A673 (cell line): ENCODE measurements around the gene SPTLC3. TPM values are rescaled to one million over a fixed set of nuclear protein-coding genes. Genes with fewer than 3 reads are reported as not detected.

Experiments
- BruUV-seq: library from RNA; stranded (reverse); fragments of 400-500 nt; replicated peaks from 2 replicates; lab custom pipeline; 2021; lab: Mats Ljungman, UMichigan
- CTCF ChIA-PET: fragments of 300-600 bp; sonication (Branson Sonifier 250); formaldehyde crosslinking; loops from one replicate; lab custom pipeline; 2022; ENCODE audit warnings: antibody characterized with exemption; lab: Charles Lee
- POLR2A ChIA-PET: fragments of 300-600 bp; sonication (Branson Sonifier 250); formaldehyde crosslinking; loops from one replicate; lab custom pipeline; 2022; ENCODE audit warnings: antibody characterized with exemption; ENCODE audit not compliant: low non-redundant PET; lab: Charles Lee
- DNase-seq: peaks from one replicate; pipeline ENCODE4 v3.0.0-alpha.2; 2015; ENCODE audit warnings: low spot score
- H3K27ac ChIP-seq: fragments of 200-600 bp; sonication (generic); 2 replicates; pipeline ENCODE4 v1.5.1; 2016; ENCODE audit warnings: mixed run types, low read depth, mild to moderate bottlenecking, mixed read lengths, antibody characterized with exemption, low read length; ENCODE audit not compliant: poor library complexity, severe bottlenecking
- H3K27me3 ChIP-seq: fragments of 200-600 bp; sonication (generic); replicated peaks from 2 replicates; pipeline ENCODE4 v1.6.1; 2017; ENCODE audit warnings: mixed run types, low read depth, mild to moderate bottlenecking, mixed read lengths, antibody characterized with exemption, low read length; ENCODE audit not compliant: insufficient read depth, poor library complexity
- H3K36me3 ChIP-seq: fragments of 200-600 bp; sonication (generic); 2 replicates; pipeline ENCODE4 v1.6.1; 2016; ENCODE audit warnings: mixed run types, mild to moderate bottlenecking, mixed read lengths, antibody characterized with exemption, low read length; ENCODE audit not compliant: insufficient read depth, poor library complexity, severe bottlenecking
- H3K4me1 ChIP-seq: fragments of 200-600 bp; sonication (generic); 2 replicates; pipeline ENCODE4 v1.6.1; 2017; ENCODE audit warnings: mixed run types, mild to moderate bottlenecking, mixed read lengths, antibody characterized with exemption, low read length; ENCODE audit not compliant: insufficient read depth, poor library complexity, severe bottlenecking
- H3K4me3 ChIP-seq: fragments of 200-600 bp; sonication (generic); 2 replicates; pipeline ENCODE4 v1.5.1; 2016; ENCODE audit warnings: low read depth, mixed run types, mild to moderate bottlenecking, mixed read lengths, low read length; ENCODE audit not compliant: poor library complexity, severe bottlenecking
- H3K9me3 ChIP-seq: fragments of 200-600 bp; sonication (generic); 2 replicates; pipeline ENCODE4 v1.6.1; 2016; ENCODE audit warnings: mixed run types, low read depth, mild to moderate bottlenecking, mixed read lengths, antibody characterized with exemption, low read length; ENCODE audit not compliant: poor library complexity, severe bottlenecking
- EZH2 ChIP-seq: fragments of 200-600 bp; sonication (generic); IDR thresholded peaks from 2 replicates; pipeline ENCODE4 v1.6.1; 2017; ENCODE audit warnings: borderline replicate concordance, low read depth, mild to moderate bottlenecking, mixed read lengths, antibody characterized with exemption, low read length; ENCODE audit not compliant: poor library complexity, severe bottlenecking
- intact Hi-C: fragments of 100-400 bp; cut with micrococcal nuclease; formaldehyde crosslinking; loops from one replicate; pipeline ENCODE4 v1.10.0; 2022; ENCODE audit not compliant: unreplicated experiment
- total RNA-seq: library from RNA; stranded (reverse); gene quantifications from 2 replicates; pipeline ENCODE4 v1.2.3, GENCODE V29; 2021
- TF ChIP-seq, protein P1 (sequence below): fragments of 300-800, 200-600 bp; sonication (generic); conservative IDR thresholded peaks from 2 replicates; pipeline ENCODE4 v1.5.1; 2017; ENCODE audit warnings: low read depth, mild to moderate bottlenecking, antibody characterized with exemption, low read length, moderate library complexity, mixed read lengths

Gene SPTLC3
- total RNA-seq, 1 experiment from 2014 or later: 0.06 TPM

GRCh38 chr20:12963416-12963815 is 45.4 kb upstream of the SPTLC3 start:
- H3K4me3 ChIP-seq: no peak overlapping the region
- intact Hi-C loops: no loop called here
- H3K4me1 ChIP-seq: no peaks in the 10 kb centered on the region
- ChIA-PET POLR2A (no interaction called here), CTCF (no interaction called here)
- no peak for TF ChIP-seq EZH2
- TF ChIP-seq, protein P1, sequence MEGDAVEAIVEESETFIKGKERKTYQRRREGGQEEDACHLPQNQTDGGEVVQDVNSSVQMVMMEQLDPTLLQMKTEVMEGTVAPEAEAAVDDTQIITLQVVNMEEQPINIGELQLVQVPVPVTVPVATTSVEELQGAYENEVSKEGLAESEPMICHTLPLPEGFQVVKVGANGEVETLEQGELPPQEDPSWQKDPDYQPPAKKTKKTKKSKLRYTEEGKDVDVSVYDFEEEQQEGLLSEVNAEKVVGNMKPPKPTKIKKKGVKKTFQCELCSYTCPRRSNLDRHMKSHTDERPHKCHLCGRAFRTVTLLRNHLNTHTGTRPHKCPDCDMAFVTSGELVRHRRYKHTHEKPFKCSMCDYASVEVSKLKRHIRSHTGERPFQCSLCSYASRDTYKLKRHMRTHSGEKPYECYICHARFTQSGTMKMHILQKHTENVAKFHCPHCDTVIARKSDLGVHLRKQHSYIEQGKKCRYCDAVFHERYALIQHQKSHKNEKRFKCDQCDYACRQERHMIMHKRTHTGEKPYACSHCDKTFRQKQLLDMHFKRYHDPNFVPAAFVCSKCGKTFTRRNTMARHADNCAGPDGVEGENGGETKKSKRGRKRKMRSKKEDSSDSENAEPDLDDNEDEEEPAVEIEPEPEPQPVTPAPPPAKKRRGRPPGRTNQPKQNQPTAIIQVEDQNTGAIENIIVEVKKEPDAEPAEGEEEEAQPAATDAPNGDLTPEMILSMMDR: no peak
- H3K27ac ChIP-seq: no peak overlapping the region
- no peaks in the 10 kb centered on the region for H3K9me3 ChIP-seq
- no TSS peak for BruUV-seq
- no peaks in the 10 kb centered on the region for H3K27me3 ChIP-seq
- no peaks in the 10 kb centered on the region for H3K36me3 ChIP-seq
- no peak for DNase-seq

DNA sequence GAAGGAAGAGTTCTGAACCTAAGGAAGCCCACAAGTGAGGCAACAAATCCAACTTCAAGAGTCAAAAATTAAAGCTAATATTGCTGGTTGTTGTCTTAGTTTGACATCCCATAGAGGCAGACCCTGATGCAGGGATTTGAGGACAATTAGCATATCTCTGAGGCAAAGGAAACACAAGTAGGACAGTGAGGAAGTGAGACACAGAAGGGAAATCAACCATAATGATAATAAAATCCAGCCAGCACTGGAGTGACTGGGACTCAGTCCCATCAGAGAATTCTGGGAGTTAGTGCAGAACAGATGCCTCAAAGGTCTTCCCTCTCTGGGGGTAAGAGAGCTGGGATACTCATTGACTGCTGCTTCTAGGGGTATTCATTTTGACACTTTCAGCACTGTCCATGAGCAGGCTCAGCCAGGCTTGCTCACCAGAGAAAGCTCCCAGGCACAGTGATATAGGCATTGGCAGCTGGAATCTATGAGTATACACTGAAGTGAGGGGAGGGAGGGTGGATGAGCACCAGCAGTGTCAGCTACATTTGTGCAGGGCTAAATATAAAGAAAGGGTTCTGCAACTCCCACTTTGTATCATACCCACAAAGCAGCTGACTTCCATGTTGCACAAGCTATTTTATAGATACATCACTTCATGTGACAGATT is 43.4 kb upstream of the SPTLC3 start:
- Histone ChIP-seq H3K27ac (no peak overlapping the region), H3K9me3 (no peaks in the 10 kb centered on the region), H3K36me3 (no peaks in the 10 kb centered on the region), H3K4me1 (no peaks in the 10 kb centered on the region), H3K4me3 (no peak overlapping the region), H3K27me3 (no peaks in the 10 kb centered on the region)
- POLR2A ChIA-PET: no interaction called here
- TF ChIP-seq EZH2: no peak
- TF ChIP-seq, protein P1: no peak
- intact Hi-C loops: no loop called here
- BruUV-seq: no TSS peak
- CTCF ChIA-PET: interaction anchor here (1.2 kb wide), 1 partner anchor 40 kb away, joined by 3 read pairs; no protein-coding TSS in a partner anchor
- no peak for DNase-seq

DNA sequence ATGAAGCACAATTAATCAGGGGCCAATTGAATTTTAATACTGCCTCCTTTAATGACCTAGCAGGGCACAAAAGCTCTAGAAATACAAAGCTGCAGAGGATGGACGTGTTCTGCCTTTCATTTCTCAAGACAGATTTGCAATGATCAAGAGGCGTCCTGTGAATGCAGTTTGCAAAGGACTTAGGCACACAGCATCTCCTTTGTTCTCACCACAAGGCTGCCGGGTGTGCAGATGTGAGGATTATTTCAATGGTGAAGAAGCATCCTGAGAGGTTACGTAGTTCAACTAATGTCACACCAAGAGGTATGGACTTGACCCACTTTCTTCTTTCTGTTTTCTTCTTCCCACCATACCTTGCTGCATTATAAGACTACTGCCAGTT is 42.9 kb upstream of the SPTLC3 start:
- intact Hi-C loops: loop anchor here (2.0 kb wide), 1 partner anchor 41 kb away; no protein-coding TSS in a partner anchor
- no peaks in the 10 kb centered on the region for H3K27me3 ChIP-seq
- ChIA-PET CTCF (interaction anchor here (1.2 kb wide), 1 partner anchor 41 kb away, joined by 3 read pairs; no protein-coding TSS in a partner anchor), POLR2A (no interaction called here)
- H3K36me3 ChIP-seq: no peaks in the 10 kb centered on the region
- H3K27ac ChIP-seq: no peak overlapping the region
- no peak overlapping the region for H3K4me3 ChIP-seq
- no TSS peak for BruUV-seq
- no peak for DNase-seq
- no peaks in the 10 kb centered on the region for H3K4me1 ChIP-seq
- no peaks in the 10 kb centered on the region for H3K9me3 ChIP-seq
- TF ChIP-seq EZH2: no peak
- TF ChIP-seq, protein P1: no peak
